Ectodermal cell (in vitro differentiated cells): ENCODE results near the gene AIM2.
"Not testable (repeated sequence)": the region's sequence is repeated elsewhere in the genome, so short reads cannot be mapped to it uniquely, and the experiment has no call there.

Source experiments
- H3K27ac ChIP-seq: 2 replicates; pipeline ENCODE4 v1.7.0; 2013; ENCODE audit warnings: mild to moderate bottlenecking, low read depth, low read length; ENCODE audit not compliant: insufficient read depth, poor library complexity, severe bottlenecking
- H3K27me3 ChIP-seq: 2 replicates; pipeline ENCODE4 v1.7.0; 2013; ENCODE audit warnings: mild to moderate bottlenecking, low read length; ENCODE audit not compliant: insufficient read depth, control insufficient read depth, poor library complexity, severe bottlenecking
- H3K36me3 ChIP-seq: one replicate; pipeline ENCODE4 v1.7.0; 2013; ENCODE audit warnings: low read length; ENCODE audit not compliant: control insufficient read depth, insufficient read depth
- H3K4me1 ChIP-seq: one replicate; pipeline ENCODE4 v1.7.0; 2013; ENCODE audit warnings: low read length; ENCODE audit not compliant: control insufficient read depth, insufficient read depth
- H3K4me3 ChIP-seq: 2 replicates; pipeline ENCODE4 v1.7.0; 2013; ENCODE audit warnings: low read depth, low read length, control low read depth; ENCODE audit not compliant: insufficient read depth
- H3K9me3 ChIP-seq: 2 replicates; pipeline ENCODE4 v1.7.0; 2013; ENCODE audit warnings: mild to moderate bottlenecking, low read length, moderate library complexity; ENCODE audit not compliant: control insufficient read depth
- WGBS, 2 experiments: methylation state at CpG; one replicate each; pipeline ENCODE4 v1.1.7; 2013; ENCODE audit warnings: missing lambda C conversion rate in 2 of 2; 5-methylcytosine and 5-hydroxymethylcytosine counted together

The AIM2 gene

GRCh38 chr1:159056069-159056698, 20.4 kb downstream of the AIM2 start:
- Histone ChIP-seq H3K4me3 (no peak overlapping the region), H3K27me3 (no peaks in the 10 kb centered on the region), H3K36me3 (no peaks in the 10 kb centered on the region), H3K9me3 (no peaks in the 10 kb centered on the region), H3K27ac (no peak overlapping the region), H3K4me1 (peaks cover 18% of the 10 kb centered on the region)
- WGBS, 2 experiments, result 91 to 93% methylated on average over 7 of the region's 7 CpGs

GRCh38 chr1:159055181-159055641, 21.4 kb downstream of the AIM2 start:
- Histone ChIP-seq H3K4me1 (peaks cover 18% of the 10 kb centered on the region), H3K27me3 (no peaks in the 10 kb centered on the region), H3K9me3 (no peaks in the 10 kb centered on the region), H3K36me3 (no peaks in the 10 kb centered on the region), H3K4me3 (no peak overlapping the region), H3K27ac (peak overlapping the region; percentile 69)
- whole genome bisulfite sequencing, 2 experiments, result 85 to 88% methylated on average over 5 of the region's 5 CpGs

- Histone ChIP-seq H3K4me3 (no peak overlapping the region), H3K27me3 (no peaks in the 10 kb centered on the region), H3K27ac (peak overlapping the region; percentile 69), H3K4me1 (peaks cover 18% of the 10 kb centered on the region), H3K36me3 (no peaks in the 10 kb centered on the region), H3K9me3 (no peaks in the 10 kb centered on the region)
- WGBS, 2 experiments, result 55 to 66% methylated on average over 2 of the region's 2 CpGs
These were observed 22.1 kb downstream of the AIM2 start for GRCh38 chr1:159054427-159054826.

GRCh38 chr1:159051436-159051835, 25.1 kb downstream of the AIM2 start:
- Histone ChIP-seq H3K4me1 (peaks cover 18% of the 10 kb centered on the region), H3K36me3 (no peaks in the 10 kb centered on the region), H3K27me3 (no peaks in the 10 kb centered on the region), H3K4me3 (no peak overlapping the region), H3K9me3 (no peaks in the 10 kb centered on the region), H3K27ac (no peak overlapping the region)
- WGBS, 2 experiments, result 94 to 100% methylated on average over 2 of the region's 2 CpGs

- 83 to 93% methylated on average over 1 of the region's 1 CpG for WGBS, 2 experiments
- H3K27me3 ChIP-seq, H3K4me1 ChIP-seq, H3K4me3 ChIP-seq, H3K9me3 ChIP-seq, H3K27ac ChIP-seq, H3K36me3 ChIP-seq: not testable (repeated sequence)
These were observed 30.1 kb downstream of the AIM2 start for GRCh38 chr1:159046486-159046885.

GRCh38 chr1:159040893-159041724, 35.5 kb downstream of the AIM2 start:
- 92 to 94% methylated on average over 6 to 7 of the region's 7 CpGs for WGBS, 2 experiments
- H3K4me1 ChIP-seq, result no peaks in the 10 kb centered on the region
- H3K27ac ChIP-seq, result no peak overlapping the region
- H3K4me3 ChIP-seq, result no peak overlapping the region
- no peaks in the 10 kb centered on the region for H3K27me3 ChIP-seq
- no peaks in the 10 kb centered on the region for H3K9me3 ChIP-seq
- H3K36me3 ChIP-seq, result no peaks in the 10 kb centered on the region

GRCh38 chr1:159040206-159040605, 36.4 kb downstream of the AIM2 start:
- H3K27me3 ChIP-seq, result no peaks in the 10 kb centered on the region
- H3K4me1 ChIP-seq, result no peaks in the 10 kb centered on the region
- no peak overlapping the region for H3K4me3 ChIP-seq
- no peak overlapping the region for H3K27ac ChIP-seq
- WGBS, 2 experiments, result no CpG with 5 or more reads among the region's 1 CpG
- H3K36me3 ChIP-seq, result no peaks in the 10 kb centered on the region
- no peaks in the 10 kb centered on the region for H3K9me3 ChIP-seq

GRCh38 chr1:159030877-159031447, 45.6 kb downstream of the AIM2 start:
- Histone ChIP-seq H3K27me3 (no peaks in the 10 kb centered on the region), H3K4me3 (no peak overlapping the region), H3K27ac (no peak overlapping the region), H3K4me1 (no peaks in the 10 kb centered on the region), H3K9me3 (no peaks in the 10 kb centered on the region), H3K36me3 (no peaks in the 10 kb centered on the region)
- WGBS, 2 experiments, result 86% methylated on average over 3 of the region's 3 CpGs

GRCh38 chr1:159030311-159030710, 46.3 kb downstream of the AIM2 start:
- WGBS, 2 experiments, result 88 to 95% methylated on average over 1 of the region's 1 CpG
- no peak overlapping the region for H3K4me3 ChIP-seq
- no peaks in the 10 kb centered on the region for H3K36me3 ChIP-seq
- no peak overlapping the region for H3K27ac ChIP-seq
- no peaks in the 10 kb centered on the region for H3K27me3 ChIP-seq
- no peaks in the 10 kb centered on the region for H3K4me1 ChIP-seq
- H3K9me3 ChIP-seq, result no peaks in the 10 kb centered on the region

GRCh38 chr1:159026841-159027240, 49.7 kb downstream of the AIM2 start:
- not testable (repeated sequence) for H3K27me3 ChIP-seq, H3K27ac ChIP-seq, H3K9me3 ChIP-seq, H3K4me1 ChIP-seq, H3K36me3 ChIP-seq, H3K4me3 ChIP-seq
- WGBS, 2 experiments, result 100% methylated on average over 2 of the region's 2 CpGs; no CpG with 5 or more reads in 1 of the 2 experiments
